NCI-H2171 treated with DMSO at 0.1 percent for 48 hours (cell line): ENCODE measurements around the gene PLAC1.

Source experiments
- DNase-seq: peaks from one replicate; lab custom pipeline; 2025; lab: John Stamatoyannopoulos, UW

The PLAC1 gene

DNA sequence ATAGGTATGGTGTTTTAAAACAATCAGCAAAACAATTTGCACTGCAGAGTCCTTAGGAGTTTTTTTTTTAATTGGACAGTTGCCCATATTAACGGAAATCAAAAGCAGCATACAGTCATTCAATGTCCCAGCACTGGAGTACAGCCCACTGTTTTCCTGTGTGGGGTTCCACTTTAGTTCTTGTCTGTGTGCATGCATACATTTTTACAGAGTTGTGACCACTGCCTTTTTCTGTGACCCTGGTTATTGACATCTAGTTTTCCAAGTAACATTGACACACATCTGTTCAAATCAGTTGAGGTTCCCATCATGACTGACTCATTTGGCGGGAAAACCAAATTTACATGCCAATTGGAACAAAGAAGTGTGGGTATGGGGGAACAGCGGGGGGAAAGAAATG is 115.0 kb downstream of the PLAC1 start:
- DNase-seq, result peak; percentile 34

- peak; percentile 92 for DNase-seq
Measured at GRCh38 chrX:134542485-134542884, 115.8 kb downstream of the PLAC1 start.

- DNase-seq, result no peak
Measured at GRCh38 chrX:134541906-134542305, 116.4 kb downstream of the PLAC1 start.

DNA sequence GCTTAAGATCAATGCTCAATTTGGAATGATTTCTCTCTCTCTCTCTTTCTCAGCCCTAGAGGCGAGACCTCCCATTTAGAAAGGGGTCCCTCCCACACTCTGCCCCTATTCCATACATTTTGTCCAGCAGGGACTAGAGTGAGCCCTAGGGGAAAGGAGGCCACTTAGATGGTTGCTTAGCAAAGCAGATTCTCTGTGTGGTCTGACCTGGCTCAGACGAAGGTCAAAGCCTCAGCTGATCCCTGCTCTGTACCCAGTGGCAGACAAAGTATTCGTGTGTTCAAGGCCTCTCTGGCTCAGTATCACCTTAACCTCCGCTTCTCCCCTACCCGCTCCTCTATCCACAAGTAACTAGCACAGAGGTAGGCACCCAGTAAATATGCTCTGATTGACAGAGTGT is 120.0 kb downstream of the PLAC1 start:
- DNase-seq, result no peak

GRCh38 chrX:134537179-134537955 is 120.9 kb downstream of the PLAC1 start:
- no peak for DNase-seq

DNA sequence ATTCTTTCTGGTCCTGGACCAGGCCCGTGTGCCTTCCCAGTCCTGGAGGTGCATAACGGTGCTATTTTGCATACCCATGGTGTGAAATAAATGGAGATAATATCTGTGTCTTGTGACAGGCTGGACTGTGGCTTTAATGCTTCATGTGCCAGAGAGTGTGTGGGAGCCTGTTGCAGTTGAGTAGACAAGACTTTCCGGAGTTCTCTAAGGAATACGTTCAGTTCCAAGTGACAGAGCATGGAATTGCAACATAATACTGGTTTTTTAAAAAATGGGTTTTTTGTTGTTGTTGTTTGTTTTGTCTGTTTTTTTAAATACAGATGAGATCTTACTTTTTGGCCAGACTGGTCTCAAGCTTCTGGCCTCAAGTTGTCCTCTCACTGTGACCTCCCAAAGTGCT is 124.3 kb downstream of the PLAC1 start:
- DNase-seq, result no peak

DNA sequence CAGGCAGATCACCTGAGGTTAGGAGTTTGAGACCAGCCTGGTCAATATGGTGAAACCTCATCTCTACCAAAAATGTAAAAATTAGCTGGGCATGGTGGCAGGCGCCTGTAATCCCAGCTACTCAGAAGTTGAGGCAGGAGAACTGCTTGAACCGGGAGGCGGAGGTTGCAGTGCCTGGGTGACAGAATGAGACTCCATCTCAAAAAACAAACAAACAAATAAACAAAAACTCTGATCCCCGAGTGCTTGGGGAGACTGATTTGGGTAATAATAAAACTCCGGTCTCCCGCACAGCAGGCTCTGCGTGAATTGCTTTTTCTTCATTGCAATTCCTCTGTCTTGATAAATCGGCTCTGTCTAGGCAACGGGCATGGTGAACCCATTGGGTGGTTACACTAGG is 124.9 kb downstream of the PLAC1 start:
- DNase-seq, result no peak

DNA sequence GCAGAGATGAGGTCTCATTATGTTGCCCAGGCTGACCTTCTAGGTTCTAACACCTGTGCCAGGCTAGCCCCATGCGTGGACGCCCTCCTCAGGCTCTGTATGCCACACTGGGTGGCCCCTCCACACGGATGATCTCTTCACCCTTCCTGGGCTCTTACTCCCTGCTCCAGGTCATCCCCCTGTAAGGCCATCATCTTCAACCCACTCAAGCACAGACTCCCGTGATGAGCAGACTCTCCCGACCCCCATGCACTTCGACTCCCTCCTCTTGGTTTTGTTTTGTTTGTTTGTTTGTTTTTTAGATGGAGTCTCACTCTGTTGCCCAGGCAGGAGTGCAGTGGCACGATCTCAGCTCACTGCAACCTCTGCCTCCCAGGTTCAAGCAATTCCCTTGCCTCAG is 127.4 kb downstream of the PLAC1 start:
- no peak for DNase-seq

GRCh38 chrX:134529481-134529880 is 128.8 kb downstream of the PLAC1 start:
- DNase-seq, result no peak

GRCh38 chrX:134528960-134529359 is 129.3 kb downstream of the PLAC1 start:
- no peak for DNase-seq

DNA sequence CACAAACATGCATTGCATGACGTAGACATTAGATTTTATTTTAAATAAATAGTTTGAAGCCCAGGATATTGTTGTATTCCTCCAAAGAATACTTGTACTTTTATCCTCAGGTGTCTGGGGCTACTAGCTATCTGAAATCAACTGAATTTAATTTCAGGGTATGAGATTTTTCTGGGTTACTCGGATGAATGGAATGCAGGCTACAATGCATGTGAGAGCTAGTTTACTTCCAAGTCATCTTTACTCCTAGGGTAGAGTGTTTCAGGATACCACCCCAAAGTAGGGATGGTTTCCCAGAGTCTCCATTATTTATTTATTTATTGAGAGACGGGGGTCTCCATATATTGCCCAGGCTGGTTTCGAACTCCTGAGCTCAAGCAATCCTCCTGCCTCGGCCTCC is 131.9 kb downstream of the PLAC1 start:
- DNase-seq, result no peak

- DNase-seq, result no peak
Measured at GRCh38 chrX:134525086-134525792, 133.0 kb downstream of the PLAC1 start.

DNA sequence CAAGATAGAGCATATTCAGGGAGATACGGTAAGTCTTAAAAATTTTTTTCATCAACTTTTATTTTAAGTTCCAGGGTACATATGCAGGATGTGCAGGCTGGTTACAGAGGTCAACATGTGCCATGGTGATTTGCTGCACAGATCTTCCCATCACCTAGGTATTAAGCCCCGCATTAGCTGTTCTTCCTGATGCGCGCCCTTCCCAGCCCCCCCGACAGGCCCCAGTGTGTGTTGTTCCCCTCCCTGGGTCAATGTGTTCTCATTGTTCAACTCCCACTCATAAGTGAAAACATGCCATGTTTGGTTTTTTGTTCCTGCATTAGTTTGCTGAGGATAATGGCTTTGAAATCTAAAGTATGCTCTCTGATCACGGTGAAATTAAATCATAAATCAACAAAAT is 134.1 kb downstream of the PLAC1 start:
- DNase-seq, result no peak

GRCh38 chrX:134520860-134521390 is 137.3 kb downstream of the PLAC1 start:
- DNase-seq, result peak; percentile 40
